Sigmoid colon (tissue), 4 donors: ENCODE results near the gene RGMB.

Source experiments
- EP300 ChIP-seq, 4 donors: sonication (generic); formaldehyde crosslinking; IDR thresholded peaks; one replicate each; pipeline ENCODE4 v1.6.1; 2017; ENCODE audit warnings: antibody characterized with exemption in 4 of 4
- POLR2A ChIP-seq, 2 donors: fragments of 450-650 bp; IDR thresholded peaks; one replicate each; pipeline ENCODE4 v1.6.1; 2016; ENCODE audit warnings: antibody characterized with exemption in 2 of 2, mild to moderate bottlenecking in 2 of 2, moderate library complexity in 2 of 2
- POLR2AphosphoS5 ChIP-seq, 4 donors: sonication (generic); formaldehyde crosslinking; IDR thresholded peaks; one replicate each; pipeline ENCODE4 v1.6.1; 2017; ENCODE audit warnings: antibody characterized with exemption in 4 of 4
- TF ChIP-seq, protein P1 (sequence below), 4 experiments: fragments of 450-650 bp in 3 of 4; fragments of 200-600 bp in 1 of 4; IDR thresholded peaks; one replicate each; pipeline ENCODE4 v1.5.1; 2016 to 2019; ENCODE audit warnings: antibody characterized with exemption in 4 of 4, mild to moderate bottlenecking in 3 of 4, moderate library complexity in 2 of 4

DNA sequence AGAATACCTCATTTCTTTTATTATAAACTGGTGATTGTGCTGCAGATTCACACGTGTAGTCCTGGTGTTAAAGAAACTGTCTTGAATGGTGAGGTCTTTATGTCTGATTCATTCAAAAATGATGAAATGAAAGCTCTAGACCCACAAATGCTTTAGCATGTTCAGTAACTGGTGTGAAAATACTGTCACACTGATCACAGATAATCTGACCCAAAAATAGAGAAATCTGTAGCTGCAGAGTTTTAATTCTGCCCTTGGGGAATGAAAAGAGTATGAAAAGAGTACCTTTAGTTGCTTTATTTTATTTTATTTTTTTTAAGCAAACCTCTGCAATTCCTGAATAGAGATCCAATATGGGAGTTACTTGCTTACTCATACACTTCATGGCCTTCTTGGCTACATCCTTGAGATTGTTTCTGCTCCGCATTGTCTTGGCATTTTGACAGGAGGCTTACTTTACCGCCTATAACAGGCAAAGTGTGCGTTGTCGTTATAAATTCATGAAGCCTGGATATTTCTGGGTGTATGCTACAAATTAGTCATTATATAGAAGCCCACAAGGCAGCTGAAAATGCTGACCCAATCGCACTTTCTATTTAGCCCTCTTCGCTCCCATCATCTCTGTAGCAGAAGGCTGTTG is 2.7 kb downstream of the RGMB start:
- TF ChIP-seq, protein P1, sequence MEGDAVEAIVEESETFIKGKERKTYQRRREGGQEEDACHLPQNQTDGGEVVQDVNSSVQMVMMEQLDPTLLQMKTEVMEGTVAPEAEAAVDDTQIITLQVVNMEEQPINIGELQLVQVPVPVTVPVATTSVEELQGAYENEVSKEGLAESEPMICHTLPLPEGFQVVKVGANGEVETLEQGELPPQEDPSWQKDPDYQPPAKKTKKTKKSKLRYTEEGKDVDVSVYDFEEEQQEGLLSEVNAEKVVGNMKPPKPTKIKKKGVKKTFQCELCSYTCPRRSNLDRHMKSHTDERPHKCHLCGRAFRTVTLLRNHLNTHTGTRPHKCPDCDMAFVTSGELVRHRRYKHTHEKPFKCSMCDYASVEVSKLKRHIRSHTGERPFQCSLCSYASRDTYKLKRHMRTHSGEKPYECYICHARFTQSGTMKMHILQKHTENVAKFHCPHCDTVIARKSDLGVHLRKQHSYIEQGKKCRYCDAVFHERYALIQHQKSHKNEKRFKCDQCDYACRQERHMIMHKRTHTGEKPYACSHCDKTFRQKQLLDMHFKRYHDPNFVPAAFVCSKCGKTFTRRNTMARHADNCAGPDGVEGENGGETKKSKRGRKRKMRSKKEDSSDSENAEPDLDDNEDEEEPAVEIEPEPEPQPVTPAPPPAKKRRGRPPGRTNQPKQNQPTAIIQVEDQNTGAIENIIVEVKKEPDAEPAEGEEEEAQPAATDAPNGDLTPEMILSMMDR (IDR thresholded peaks at IDR 0.05): no peak
- TF ChIP-seq POLR2A (IDR thresholded peaks at IDR 0.05) (no peak), POLR2AphosphoS5 (IDR thresholded peaks at IDR 0.05) (no peak), EP300 (IDR thresholded peaks at IDR 0.05) (no peak)
